Activated CD8-positive, alpha-beta memory T cell treated with anti-CD3 and anti-CD28 coated beads, Interleukin-2, amount 50 U/mL, for 1 hour (primary cell): ENCODE results near the gene BLTP3B.

Experiments used
- DNase-seq: peaks from one replicate; pipeline ENCODE4 v3.0.0-alpha.2; 2020; ENCODE audit errors: extremely low read depth

BLTP3B gene

DNA sequence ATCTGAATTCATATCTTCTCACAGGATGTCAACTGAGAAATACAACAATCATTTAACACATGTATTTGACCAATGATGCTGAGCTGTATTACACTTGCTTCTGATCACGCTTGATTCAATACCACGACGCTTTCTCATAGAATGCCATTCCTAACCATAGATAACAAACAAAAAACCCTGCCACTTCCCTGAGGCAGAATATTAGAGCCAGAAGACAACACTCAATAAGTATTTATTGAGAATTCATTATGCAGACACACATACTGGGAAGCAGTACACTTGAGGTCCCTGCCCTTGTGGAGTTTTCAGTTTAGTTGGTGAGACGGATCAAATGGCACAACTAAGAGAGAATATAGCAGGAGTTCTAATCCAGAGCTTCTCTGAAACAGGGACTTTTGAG, 32.4 kb downstream of the BLTP3B start:
- no peak for DNase-seq

DNA sequence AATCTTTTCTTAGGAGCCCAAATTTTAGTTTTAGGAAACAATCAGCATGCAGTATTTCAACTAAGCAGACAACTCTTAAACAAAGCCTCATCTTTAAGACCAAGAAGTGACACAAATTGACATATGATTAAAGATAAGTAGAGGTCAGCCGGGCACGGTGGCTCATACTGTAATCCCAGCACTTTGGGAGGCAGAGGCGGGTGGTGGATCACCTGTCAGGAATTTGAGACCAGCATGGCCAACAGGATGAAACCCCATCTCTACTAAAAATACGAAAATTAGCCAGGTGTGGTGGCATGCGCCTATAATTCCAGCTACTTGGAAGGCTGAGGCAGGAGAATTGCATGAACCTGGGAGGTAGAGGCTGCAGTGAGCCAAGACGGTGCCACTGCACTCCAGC, 35.8 kb downstream of the BLTP3B start:
- no peak for DNase-seq

DNA sequence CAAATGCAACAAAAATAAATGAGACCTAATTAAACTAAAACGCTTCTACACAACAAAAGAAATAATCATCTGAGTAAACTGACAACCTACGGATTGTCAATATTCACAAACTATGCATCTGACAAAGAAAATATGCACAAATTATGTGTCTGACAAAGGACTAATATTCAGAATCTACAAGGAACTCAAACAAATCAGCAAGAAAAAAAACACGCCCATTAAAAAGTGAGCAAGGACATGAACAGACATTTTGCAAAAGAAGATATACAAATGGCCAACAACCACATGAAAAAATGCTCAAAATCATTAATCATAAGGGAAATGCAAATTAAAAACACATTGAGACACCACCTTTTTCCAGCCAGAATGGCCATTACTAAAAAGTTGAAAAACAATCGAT, 37.0 kb downstream of the BLTP3B start:
- no peak for DNase-seq

DNA sequence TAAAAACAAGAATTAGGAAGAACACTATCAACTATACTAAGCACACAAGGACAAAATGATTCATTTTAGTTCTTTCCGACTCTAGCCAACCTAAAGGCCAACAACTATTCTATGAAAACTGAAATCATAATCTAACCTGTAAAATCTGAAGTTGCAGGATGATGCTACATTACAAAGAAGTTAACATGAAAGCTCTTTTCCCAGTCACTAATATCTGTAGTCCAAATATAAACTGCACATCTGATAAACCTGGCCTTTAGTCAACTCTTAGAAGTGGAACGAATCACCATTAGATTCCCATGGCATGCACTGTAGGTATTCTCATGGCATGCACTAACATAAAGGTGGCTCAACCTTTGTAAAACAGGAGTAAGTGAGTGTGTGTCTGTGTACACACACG, 41.7 kb downstream of the BLTP3B start:
- DNase-seq = no peak
